Globus pallidus (tissue), 1 donor: ENCODE measurements around the gene FNDC3B.

Source experiments
- DNase-seq: peaks from one replicate; pipeline ENCODE4 v3.0.0-alpha.2; 2015; ENCODE audit warnings: low spot score

The FNDC3B gene

DNA sequence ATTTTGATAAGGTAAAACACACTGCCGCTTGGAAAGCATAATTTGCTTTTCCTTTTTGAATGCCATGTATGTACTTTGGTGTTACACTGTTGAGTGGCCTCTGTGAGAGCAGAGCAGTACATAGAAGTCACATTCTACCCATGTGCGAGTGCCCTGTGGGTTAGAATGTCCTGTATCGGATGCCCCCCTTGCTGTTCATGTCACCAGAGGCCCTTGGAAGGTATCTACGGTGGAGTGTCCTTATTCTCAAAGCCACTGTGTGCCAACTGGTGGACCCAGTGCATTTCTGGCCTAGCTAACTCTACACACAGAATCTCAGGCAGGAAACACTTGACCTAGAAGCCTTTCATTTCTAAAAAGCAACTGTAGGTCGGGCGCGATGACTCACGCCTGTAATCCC, 271.8 kb downstream of the FNDC3B start:
- DNase-seq: no peak

- DNase-seq: no peak
Observed at GRCh38 chr3:172312001-172312400, 272.6 kb downstream of the FNDC3B start.

DNA sequence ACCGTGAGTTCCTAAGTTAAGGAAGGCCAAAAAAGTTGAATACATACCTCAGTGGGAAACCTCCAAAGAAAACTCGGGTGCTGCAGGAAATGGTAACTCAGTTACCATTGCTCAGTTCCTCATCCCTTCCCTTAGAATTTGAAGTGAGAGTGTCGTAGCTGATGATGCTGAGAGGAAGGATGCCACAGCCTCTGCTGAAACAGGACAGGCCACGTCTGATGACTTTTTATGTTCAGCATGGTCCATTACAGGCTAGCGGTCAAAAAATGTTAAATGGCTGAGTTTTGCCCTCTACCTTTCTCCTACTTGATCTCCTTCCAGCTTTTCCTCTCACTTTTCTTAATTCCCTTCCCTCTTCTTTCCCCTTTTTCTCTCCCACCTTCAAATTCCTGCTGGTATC, 273.3 kb downstream of the FNDC3B start:
- no peak for DNase-seq

GRCh38 chr3:172313671-172314070, 274.3 kb downstream of the FNDC3B start:
- no peak for DNase-seq

GRCh38 chr3:172314591-172315160, 275.3 kb downstream of the FNDC3B start:
- DNase-seq: no peak

- no peak for DNase-seq
Observed at GRCh38 chr3:172315401-172316091, 276.2 kb downstream of the FNDC3B start.

GRCh38 chr3:172316758-172317157, 277.4 kb downstream of the FNDC3B start:
- no peak for DNase-seq

DNA sequence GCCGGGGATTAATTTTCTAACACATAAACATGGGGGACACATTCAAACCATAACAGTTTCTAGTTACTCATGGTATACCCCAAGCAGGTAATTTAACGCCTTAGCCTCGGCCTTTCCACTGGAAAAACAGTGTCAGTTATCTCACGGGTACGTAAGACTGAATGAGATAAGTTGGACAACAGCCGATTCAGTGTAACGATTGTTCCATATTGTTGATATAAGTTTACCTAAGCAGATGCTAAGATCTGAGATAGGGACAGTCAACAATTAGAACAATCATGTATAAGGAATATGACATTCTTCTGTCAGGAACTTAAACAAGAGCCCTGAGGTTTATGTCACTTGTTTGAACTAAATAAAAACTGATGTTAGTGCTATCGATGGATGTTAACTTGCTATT, 278.1 kb downstream of the FNDC3B start:
- no peak for DNase-seq

GRCh38 chr3:172317984-172318383, 278.6 kb downstream of the FNDC3B start:
- no peak for DNase-seq

DNA sequence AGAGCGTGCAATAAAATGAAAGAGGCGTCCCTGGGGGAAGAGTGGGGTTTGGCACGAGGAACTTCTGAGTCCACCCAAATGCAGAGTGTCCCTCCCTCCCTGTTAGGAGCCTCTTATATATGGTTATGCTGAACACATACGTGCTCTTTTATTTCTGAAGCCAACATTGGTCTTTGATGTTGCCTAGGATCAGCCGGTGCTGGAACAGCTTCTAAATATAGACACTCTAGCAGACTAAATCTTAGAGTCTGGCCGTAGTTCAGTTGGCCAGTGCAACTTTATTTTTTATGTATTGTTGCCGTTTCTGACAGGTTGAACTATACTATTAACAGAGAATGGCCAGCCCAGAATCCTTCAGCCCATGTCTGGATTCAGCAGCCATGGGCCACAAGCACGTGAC, 280.2 kb downstream of the FNDC3B start:
- DNase-seq: no peak

GRCh38 chr3:172320468-172320867, 281.1 kb downstream of the FNDC3B start:
- no peak for DNase-seq

DNA sequence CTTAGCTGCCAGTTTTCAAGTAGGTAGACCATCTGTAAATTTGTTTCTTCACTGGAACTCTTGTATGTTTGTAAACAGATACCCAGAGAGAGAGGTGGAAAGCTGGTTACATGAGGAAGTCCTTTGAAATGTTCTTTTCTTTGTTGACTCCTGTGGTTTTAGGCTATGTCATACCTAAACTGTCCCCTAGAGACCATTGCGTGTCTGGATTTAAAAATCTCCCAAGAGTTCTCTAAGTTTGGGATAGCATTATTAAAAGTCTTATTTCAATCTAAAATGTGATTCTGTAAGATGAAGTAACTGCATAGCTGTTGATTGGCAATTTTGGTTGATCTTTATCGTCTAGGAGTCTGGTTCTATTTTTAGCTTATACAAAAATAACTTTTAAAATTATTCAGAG, 281.7 kb downstream of the FNDC3B start:
- no peak for DNase-seq

GRCh38 chr3:172323894-172324610, 284.7 kb downstream of the FNDC3B start:
- DNase-seq: no peak

GRCh38 chr3:172324611-172325203, 285.3 kb downstream of the FNDC3B start:
- no peak for DNase-seq

DNA sequence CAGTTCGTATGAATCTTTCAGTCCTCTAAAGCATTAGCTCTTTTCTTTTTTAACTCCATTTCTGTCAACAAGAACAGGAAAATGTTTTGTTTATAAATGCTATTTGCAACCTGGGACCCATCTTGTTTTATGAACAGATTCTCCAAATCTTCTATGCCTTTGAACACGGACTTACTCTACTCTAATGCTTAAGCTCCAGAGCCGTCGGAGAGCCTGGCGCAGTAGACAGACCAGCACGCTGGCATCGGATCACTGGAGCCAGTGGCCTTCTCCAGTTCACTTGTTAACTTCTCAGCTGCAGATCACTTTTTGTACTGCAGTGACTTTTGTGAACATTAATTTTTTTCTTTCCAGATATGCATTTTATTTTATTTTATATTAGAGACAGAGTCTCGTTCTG, 286.1 kb downstream of the FNDC3B start:
- DNase-seq: no peak

GRCh38 chr3:172326993-172327392, 287.6 kb downstream of the FNDC3B start:
- DNase-seq: no peak

GRCh38 chr3:172328282-172328681, 288.9 kb downstream of the FNDC3B start:
- no peak for DNase-seq

- no peak for DNase-seq
Observed at GRCh38 chr3:172329070-172329469, 289.7 kb downstream of the FNDC3B start.

- no peak for DNase-seq
Observed at GRCh38 chr3:172330413-172330812, 291.0 kb downstream of the FNDC3B start.

DNA sequence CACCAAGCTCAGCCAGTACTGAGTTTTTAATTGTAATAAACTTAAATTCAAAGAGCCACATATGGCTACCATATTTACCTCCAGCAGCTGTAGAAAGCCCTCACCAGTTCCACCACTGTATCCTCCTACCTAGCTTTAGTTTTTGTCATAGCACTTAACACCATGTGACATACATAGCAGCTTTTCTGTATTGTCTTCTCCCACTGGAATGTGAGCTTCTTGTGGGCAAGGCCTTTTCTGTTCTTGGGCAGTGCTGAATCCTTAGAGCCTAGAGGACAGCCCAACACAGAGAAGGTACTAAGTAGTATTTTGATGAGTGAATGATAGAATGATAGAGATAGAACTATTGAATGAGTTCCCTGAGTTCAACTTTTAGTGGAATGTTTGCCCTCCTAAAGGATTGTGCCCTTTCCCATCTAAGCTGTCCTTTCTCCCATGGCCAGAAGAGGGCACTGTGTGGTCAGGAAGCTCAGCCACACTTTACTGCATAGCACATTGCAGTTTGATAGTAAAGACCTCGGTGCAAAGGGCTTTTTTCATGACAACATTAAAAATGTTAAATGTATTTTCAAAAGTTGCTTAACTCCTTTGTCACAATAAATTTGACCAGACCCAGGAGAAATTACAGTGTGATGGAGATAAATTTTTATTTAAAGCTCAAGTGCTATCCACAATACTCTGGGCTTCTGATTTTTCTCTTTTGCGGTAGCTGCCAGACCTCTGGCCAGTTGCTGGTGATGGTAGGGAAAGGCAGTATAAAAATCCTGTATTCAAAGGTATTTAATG, 293.1 kb downstream of the FNDC3B start:
- DNase-seq: peak; percentile 40

DNA sequence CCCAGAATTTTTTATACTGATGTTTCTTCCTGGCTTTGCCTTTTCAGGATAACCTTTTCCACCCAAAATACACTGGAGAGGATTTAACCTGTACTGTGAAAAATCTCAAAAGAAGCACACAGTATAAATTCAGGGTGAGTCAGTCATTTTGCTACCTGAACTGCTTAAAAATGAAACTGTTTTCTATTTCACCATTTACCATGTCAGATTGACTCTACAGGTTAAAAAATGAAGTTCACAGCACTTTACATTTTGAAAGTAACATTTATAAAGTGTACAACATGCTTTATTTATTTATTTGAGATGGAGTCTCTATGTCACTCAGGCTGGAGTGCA, 293.6 kb downstream of the FNDC3B start:
- DNase-seq: no peak

DNA sequence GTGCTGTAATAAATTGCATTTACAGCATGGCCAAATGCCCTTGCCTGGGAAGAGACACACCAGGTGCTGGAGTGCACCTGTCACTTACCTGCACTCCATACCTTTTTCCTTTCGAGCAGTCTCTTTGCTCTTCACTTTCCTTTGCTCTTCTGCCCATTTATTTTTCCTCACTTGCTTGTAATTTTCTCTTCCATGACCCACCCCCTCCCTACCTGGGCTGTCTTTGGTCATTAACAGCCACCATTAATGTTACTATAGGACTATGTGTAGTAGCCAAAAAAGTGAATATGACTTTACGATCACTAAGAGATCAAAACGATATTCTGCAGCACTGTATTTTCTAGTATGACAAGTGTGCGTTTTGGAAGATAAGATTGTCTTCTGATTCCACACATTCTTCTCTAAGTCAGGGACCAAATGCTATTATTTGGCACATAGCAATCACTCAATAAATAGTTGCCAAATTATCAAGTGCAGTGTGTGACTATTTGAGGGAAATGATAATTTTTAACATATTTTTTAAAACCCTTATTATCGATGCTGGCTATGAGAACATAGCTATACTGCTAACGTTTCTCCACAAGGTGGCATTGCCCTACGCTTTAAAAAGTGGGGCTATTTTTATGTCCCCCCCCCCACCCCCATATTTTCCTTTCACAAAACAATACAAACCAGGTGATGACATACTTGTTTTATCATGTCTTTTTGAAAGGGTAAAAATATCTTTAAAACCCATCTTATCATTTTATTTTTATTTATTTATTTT, 294.5 kb downstream of the FNDC3B start:
- no peak for DNase-seq
